Measurements from ENCODE around the gene CBX8. TPM values are rescaled to one million over a fixed set of nuclear protein-coding genes. Genes with fewer than 3 reads are reported as not detected.

CBX8 gene
- total and polyA plus RNA-seq, 12 donors = 2.2 to 9.3 (median 5.4) TPM

- no peaks in the 10 kb centered on the region for H3K9me3 ChIP-seq
- no peak for TF ChIP-seq CTCF (IDR thresholded peaks at IDR 0.05)
- ATAC-seq (no peak), DNase-seq (no peak)
- intact Hi-C loops (cut with DNase I) = no loop called here
- no peak overlapping the region for H3K4me3 ChIP-seq
- H3K27ac ChIP-seq = no peak overlapping the region
- no peaks in the 10 kb centered on the region for H3K4me1 ChIP-seq
- no peaks in the 10 kb centered on the region for H3K36me3 ChIP-seq
- peaks cover 0 to 74% (median 62%) of the 10 kb centered on the region in 7 donors for H3K27me3 ChIP-seq
- 82% methylated on average over 12 of the region's 12 CpGs for WGBS, 2 donors
Observed at GRCh38 chr17:79754370-79754769, 42.5 kb downstream of the CBX8 start.

- H3K4me1 ChIP-seq = peaks cover 0 to 9% (median 7%) of the 10 kb centered on the region in 9 donors
- no peaks in the 10 kb centered on the region for H3K36me3 ChIP-seq
- no peak for TF ChIP-seq CTCF (IDR thresholded peaks at IDR 0.05)
- DNase-seq = no peak
- H3K27ac ChIP-seq = no peak overlapping the region
- no peak overlapping the region for H3K4me3 ChIP-seq
- intact Hi-C loops (cut with DNase I) = no loop called here
- peaks cover 18 to 94% (median 84%) of the 10 kb centered on the region in 7 donors for H3K27me3 ChIP-seq
- WGBS, 2 donors = 75 to 76% methylated on average over 13 of the region's 13 CpGs
- H3K9me3 ChIP-seq = no peaks in the 10 kb centered on the region
- ATAC-seq = no peak
Observed at GRCh38 chr17:79752175-79752574, 44.7 kb downstream of the CBX8 start.

- Histone ChIP-seq H3K27me3 (peaks cover 19 to 100% (median 96%) of the 10 kb centered on the region in 7 donors), H3K9me3 (no peaks in the 10 kb centered on the region), H3K4me1 (peaks cover 0 to 21% (median 11%) of the 10 kb centered on the region in 9 donors), H3K27ac (no peak overlapping the region), H3K36me3 (no peaks in the 10 kb centered on the region), H3K4me3 (no peak overlapping the region)
- intact Hi-C loops (cut with DNase I) = no loop called here
- TF ChIP-seq CTCF (IDR thresholded peaks at IDR 0.05) = no peak
- 78 to 81% methylated on average over 13 of the region's 13 CpGs for WGBS, 2 donors
- ATAC-seq = no peak
- DNase-seq = no peak
Observed at GRCh38 chr17:79750650-79751545, 46.0 kb downstream of the CBX8 start.

- Histone ChIP-seq H3K27me3 (peaks cover 19 to 100% (median 91%) of the 10 kb centered on the region in 7 donors), H3K4me1 (peaks cover 0 to 22% (median 11%) of the 10 kb centered on the region in 9 donors), H3K4me3 (no peak overlapping the region), H3K36me3 (no peaks in the 10 kb centered on the region), H3K9me3 (no peaks in the 10 kb centered on the region), H3K27ac (no peak overlapping the region)
- 50 to 54% methylated on average over 3 of the region's 3 CpGs for WGBS, 2 donors
- DNase-seq = no peak
- no peak for ATAC-seq
- no peak for TF ChIP-seq CTCF (IDR thresholded peaks at IDR 0.05)
- intact Hi-C loops (cut with DNase I) = loop anchor here in 7 of 10 donors (5.0 to 10.0 kb wide), 8 partner anchors 37 to 245 kb away; partner anchors contain the start of genes CBX4 (in 1 of the 7) and CBX8 (in 1 of the 7)
Observed at GRCh38 chr17:79749958-79750357, 46.9 kb downstream of the CBX8 start.
